ENCODE data around the gene ZNF507.
A peak's percentile ranks its signal among the peaks of the same experiment; 100 is the strongest.

DNA sequence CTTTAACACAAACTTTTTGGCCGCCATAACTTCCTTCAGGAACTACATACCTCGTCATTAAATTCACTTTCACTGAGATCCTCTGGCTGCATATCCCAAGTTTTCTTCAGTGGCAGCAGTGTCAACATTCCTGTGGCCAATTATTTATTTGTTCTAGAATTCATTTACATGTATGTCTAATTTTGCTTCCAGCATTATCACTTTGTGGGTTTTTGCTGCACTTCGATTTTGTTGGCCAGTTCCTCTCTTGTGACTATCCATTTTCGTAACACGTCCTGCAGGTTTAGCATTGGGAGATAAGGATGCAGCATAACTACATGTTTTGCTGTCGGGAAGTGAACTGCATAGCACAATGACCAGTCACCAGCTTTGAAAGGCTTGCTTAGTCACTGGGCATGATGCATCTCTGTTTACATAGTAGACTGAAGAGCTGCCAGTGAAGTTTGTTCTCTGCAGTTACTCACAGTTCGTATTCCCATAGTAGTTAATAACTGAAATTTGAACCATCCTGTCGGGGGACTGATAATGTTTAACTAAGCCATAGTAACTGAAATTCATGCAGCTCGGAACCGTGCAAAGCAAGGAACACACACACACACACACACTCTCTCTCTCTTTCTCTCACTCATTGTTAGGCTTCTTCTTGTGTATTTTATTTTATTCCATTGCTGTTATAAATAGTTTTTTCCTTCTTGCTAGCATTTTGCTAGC lies 28.3 kb downstream of the ZNF507 start:
- TF ChIP-seq TRIM28 (IDR thresholded peaks at IDR 0.05) (no peak; the same call in 1 of the 2 replicates), XRCC5 (IDR thresholded peaks at IDR 0.05; ENCODE audit: low read depth, low read length) (no peak), TCF7 (IDR thresholded peaks at IDR 0.05; ENCODE audit: borderline replicate concordance) (no peak), ETV1 (tag; conservative IDR thresholded peaks at IDR 0.05; ENCODE audit: low read depth) (0 out of 2 replicates have a peak, but pooled peaks have one; percentile 18), HDGF (IDR thresholded peaks at IDR 0.05) (no peak)
